GM11168 (cell line): ENCODE data around the gene EIF2A.

Source experiments
- in situ Hi-C: fragments of 300-500 bp; cut with MboI; formaldehyde crosslinking; loops from one replicate; pipeline ENCODE4 v1.12.0; 2022; ENCODE audit warnings: low sequenced_read_pairs; ENCODE audit not compliant: unreplicated experiment

Gene EIF2A

GRCh38 chr3:150546226-150547044 lies at the start of gene EIF2A, which contains the start of gene SERP1:
Gene EIF2A (plus strand): TSS chr3:150546787. CDS start chr3:150546803, 16 bp downstream.
Gene SERP1 (minus strand): TSS chr3:150546496. CDS start chr3:150546135, 361 bp downstream.
- in situ Hi-C loops: no loop called here

DNA sequence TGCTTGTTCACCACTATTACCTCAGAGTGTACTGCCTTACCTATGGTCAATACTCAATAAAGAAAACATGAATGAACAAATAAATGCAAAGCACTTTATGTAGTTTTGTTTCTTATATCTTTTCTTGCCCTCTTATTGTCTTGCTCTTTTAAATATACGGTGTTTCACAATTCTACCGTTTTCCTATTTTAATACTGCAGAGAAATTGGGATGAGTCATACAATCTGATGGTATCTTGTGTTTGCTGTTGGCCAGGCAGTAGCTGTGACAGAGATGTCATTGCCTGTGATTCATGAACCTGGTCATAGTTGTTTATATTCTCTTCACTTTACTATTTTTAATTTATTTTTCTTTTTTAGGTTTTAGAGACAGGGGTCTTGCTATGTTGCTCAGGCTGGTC lies 48.6 kb upstream of the EIF2A start:
- in situ Hi-C loops: loop anchor here (5.0 kb wide), 1 partner anchor 211 kb away; no protein-coding TSS in a partner anchor

DNA sequence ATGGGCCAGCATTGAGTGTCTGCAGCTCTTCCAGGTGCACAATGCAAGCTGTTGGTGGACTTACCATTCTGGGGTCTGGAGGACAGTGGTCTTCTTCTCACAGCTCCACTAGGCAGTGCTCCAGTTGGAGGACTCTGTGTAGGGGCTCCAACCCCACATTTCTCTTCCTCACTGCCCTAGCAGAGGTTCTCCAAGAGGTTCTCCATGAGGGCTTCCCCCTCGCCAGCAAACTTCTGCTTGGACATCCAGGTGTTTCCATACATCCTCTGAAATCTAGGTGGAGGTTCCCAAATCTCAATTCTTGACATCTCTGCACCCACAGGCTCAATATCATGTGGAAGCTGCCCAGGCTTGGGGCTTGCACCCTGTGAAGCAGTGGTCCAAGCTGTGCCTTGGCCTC lies 45.6 kb upstream of the EIF2A start:
- in situ Hi-C loops: loop anchor here (25.0 kb wide), 1 partner anchor 539 kb away; the partner anchor contains the start of gene PFN2

DNA sequence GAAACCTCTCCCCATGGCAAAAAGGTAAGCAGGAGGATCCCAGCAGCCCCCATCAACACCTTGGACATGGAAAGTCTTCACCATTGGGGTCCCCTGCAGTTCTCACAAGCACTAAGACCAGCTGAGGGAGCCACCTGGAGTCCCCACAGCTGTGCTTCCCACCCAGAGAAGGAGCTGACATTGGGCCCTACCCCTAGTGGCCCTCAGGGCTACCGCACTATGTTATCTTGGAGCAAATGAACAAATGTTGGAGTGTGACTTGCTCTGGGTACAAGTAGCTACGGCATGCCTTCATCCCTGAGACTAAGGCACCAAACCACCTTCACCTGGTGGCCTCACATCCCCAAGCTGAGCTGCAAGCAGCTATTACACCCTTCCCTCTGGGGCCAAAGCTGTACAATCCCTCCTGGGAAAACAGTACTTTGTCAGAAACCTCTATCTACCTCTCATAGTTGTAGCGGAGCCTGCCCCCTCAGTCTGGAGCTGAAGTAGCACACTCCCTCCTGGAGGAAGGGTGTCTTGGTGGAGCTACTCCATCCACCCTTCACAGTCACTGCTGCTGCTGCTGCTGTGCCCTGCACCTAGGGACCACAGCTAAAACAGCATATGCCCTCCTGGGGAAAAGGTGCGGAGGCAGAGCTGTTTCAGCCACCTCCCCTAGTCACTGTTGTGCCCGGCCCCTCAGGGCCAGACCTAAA lies 43.0 kb upstream of the EIF2A start:
- in situ Hi-C loops: loop anchor here (25.0 kb wide), 1 partner anchor 541 kb away; the partner anchor contains the start of gene PFN2

GRCh38 chr3:150504483-150504882 lies 42.1 kb upstream of the EIF2A start:
- in situ Hi-C loops: loop anchor here (25.0 kb wide), 1 partner anchor 542 kb away; the partner anchor contains the start of gene PFN2

GRCh38 chr3:150508401-150508800 lies 38.2 kb upstream of the EIF2A start:
- in situ Hi-C loops: loop anchor here (25.0 kb wide), 1 partner anchor 546 kb away; the partner anchor contains the start of gene PFN2

GRCh38 chr3:150509780-150510179 lies 36.8 kb upstream of the EIF2A start:
- in situ Hi-C loops: loop anchor here (25.0 kb wide), 1 partner anchor 547 kb away; the partner anchor contains the start of gene PFN2

GRCh38 chr3:150511122-150511821 lies 35.3 kb upstream of the EIF2A start:
- in situ Hi-C loops: loop anchor here (25.0 kb wide), 1 partner anchor 549 kb away; the partner anchor contains the start of gene PFN2

DNA sequence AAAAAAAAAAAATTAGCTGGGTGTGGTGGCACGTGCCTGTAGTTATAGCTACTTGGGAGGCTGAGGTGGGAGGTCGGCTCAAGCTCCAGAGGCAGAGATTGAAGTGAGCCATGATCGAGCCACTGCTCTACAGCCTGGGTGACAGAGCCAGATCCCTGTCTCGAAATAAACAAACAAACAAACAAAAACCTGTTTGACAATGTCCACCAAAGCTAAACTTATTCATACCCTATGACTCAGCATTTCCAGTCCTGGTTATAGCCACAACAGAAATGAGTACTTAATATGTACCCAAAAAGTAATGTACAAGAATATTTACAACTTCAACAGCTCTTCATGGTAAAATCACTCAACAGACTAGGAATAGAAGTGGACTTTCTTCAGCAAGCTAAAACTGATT lies 31.4 kb upstream of the EIF2A start:
- in situ Hi-C loops: loop anchor here (25.0 kb wide), 1 partner anchor 553 kb away; the partner anchor contains the start of gene PFN2

DNA sequence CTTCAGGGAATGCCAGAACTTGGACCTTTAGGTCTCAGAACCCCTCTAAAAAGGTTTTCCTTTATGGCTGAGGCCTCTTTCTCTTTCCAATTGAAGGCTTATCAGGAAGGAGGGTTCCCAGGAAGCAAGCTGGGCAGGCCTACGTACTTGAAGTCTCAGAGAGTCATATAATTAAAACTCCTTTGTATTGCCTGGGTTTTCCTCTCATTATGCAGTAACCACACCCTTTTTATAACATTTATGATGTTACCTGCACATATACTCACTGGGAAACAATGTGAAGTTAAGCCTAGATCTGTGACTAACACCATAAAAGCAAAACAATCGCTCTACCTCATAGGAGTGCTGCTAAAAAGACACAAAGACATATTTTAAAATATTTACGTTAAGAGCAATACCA lies 27.6 kb upstream of the EIF2A start:
- in situ Hi-C loops: loop anchor here (25.0 kb wide), 1 partner anchor 557 kb away; the partner anchor contains the start of gene PFN2

DNA sequence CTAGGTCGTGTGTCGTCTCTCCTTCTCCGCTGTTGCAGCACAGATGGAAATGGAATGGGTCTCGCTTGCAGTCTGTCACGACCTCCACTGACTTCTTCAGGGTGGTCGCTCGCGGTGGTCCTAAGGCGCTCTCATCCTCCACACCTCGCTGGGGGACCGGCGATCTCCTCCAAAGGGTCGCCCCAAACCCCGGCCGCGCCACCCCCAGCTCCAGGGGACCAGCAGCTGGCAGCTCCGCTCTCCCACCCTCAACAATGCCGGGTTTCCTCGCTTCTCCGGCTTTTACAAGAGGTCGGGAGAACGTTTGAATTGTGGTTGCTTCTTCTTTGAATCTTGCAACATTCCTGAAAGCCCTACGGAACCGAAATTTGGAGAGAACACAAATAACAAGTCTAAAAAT lies 26.2 kb upstream of the EIF2A start:
- in situ Hi-C loops: loop anchor here (25.0 kb wide), 1 partner anchor 558 kb away; the partner anchor contains the start of gene PFN2

GRCh38 chr3:150521463-150521862 lies 25.1 kb upstream of the EIF2A start:
- in situ Hi-C loops: loop anchor here (25.0 kb wide), 1 partner anchor 559 kb away; the partner anchor contains the start of gene PFN2

GRCh38 chr3:150523538-150523937 lies 23.0 kb upstream of the EIF2A start:
- in situ Hi-C loops: loop anchor here (25.0 kb wide), 1 partner anchor 561 kb away; the partner anchor contains the start of gene PFN2

- in situ Hi-C loops: no loop called here
Measured at GRCh38 chr3:150527464-150528255, 18.9 kb upstream of the EIF2A start.

GRCh38 chr3:150528354-150528797 lies 18.2 kb upstream of the EIF2A start:
- in situ Hi-C loops: no loop called here

- in situ Hi-C loops: no loop called here
Measured at GRCh38 chr3:150531775-150532174, 14.8 kb upstream of the EIF2A start.

GRCh38 chr3:150535204-150535603 lies 11.4 kb upstream of the EIF2A start:
- in situ Hi-C loops: no loop called here

GRCh38 chr3:150538324-150539208 lies 8.0 kb upstream of the EIF2A start:
- in situ Hi-C loops: no loop called here
